ENCODE results near the gene ZDHHC11. TPM values are rescaled to one million over a fixed set of nuclear protein-coding genes. Genes with fewer than 3 reads are reported as not detected.
A peak's percentile ranks its signal among the peaks of the same experiment; 100 is the strongest.
"Not testable (repeated sequence)": the region's sequence is repeated elsewhere in the genome, so short reads cannot be mapped to it uniquely, and the experiment has no call there.

The ZDHHC11 gene
- total RNA-seq, 1 donor from 2014 or later, result 18.7 TPM

DNA sequence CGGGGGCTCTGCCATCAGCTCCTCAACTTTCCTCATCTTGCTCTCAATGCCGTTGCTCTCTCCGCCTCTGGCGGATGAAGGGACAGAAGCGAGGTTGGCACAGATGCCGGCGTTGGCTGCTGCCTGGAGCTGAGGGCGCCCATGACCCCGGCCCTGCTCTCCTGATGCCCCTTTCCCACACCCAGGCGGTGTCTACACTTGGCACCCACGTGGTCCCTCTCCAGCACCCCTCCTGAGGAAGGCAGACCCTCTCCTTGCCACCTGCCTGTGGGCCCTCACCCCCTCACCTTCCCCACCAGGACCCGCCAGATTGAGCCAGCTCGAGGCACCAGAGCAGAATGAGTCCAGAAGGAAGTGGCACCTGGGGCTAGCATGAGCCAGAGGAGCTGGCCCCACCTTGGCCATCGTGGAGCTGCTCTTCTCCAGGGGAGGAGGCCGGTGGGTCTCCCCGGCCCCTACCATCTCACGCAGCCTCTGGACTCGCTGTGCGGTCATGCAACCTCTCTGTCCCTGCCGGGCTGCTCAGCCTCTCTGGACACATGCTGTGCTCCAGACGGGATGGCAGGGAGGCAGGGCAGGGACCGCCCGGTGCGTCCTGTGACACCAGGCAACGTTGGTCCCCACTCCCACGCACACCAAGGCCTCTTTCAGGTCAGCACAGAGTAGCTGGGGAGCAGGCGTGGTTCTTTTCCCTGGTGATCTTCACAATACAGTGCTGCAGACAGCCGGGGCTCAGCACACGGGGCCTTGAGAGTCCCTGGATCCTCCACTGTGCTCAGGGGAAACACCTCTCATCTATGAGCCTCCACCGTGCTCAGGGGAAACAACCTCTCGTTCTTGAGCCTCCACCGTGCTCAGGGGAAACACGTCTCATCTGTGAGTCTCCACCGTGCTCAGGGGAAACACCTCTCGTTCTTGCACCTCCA lies 4.8 kb downstream of the ZDHHC11 start:
- H3K9me3 ChIP-seq (replicated peaks); H3K4me3 ChIP-seq; H3K27ac ChIP-seq (replicated peaks); H3K36me3 ChIP-seq; intact Hi-C loops (cut with micrococcal nuclease); DNase-seq: not testable (repeated sequence)
- Histone ChIP-seq H3K27me3 (ENCODE audit: low read depth) (peaks cover 15% of the 10 kb centered on the region), H3K4me1 (peaks cover 10% of the 10 kb centered on the region)

DNA sequence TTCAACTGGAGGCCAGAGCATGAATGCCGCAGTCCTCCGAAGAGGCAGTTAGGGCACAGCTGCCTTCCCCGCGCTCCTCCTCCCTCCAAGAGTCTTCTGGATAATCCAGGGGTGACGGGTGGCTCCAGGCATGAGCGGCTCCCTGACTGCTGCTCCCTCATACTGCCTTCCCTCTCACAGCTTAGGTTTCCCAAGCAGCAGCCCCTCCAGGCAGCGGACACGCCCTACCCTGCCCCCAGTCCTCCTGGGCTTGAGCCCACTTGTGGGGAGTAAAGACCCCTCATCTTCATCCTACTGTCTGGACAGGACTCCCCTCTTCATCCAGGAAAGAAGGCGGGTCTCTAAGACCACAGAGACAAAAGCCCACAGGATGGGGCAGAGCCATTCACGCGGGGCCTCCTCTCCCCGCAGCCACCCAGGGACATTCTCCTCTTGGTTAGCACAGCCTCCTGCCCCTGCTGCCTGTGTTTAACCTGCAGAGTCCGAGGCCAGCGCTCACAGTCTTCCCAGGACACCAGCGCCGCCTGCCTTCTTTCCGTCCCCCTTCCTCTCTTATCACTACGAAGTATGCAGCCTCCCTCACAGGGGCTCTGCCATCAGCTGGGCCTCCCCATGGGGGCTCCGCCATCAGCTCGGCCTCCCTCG lies 5.6 kb downstream of the ZDHHC11 start:
- H3K27me3 ChIP-seq (ENCODE audit: low read depth); H3K4me1 ChIP-seq; H3K27ac ChIP-seq (replicated peaks); H3K36me3 ChIP-seq; intact Hi-C loops (cut with micrococcal nuclease); H3K4me3 ChIP-seq; H3K9me3 ChIP-seq (replicated peaks): not testable (repeated sequence)
- peak; percentile 13 for DNase-seq

DNA sequence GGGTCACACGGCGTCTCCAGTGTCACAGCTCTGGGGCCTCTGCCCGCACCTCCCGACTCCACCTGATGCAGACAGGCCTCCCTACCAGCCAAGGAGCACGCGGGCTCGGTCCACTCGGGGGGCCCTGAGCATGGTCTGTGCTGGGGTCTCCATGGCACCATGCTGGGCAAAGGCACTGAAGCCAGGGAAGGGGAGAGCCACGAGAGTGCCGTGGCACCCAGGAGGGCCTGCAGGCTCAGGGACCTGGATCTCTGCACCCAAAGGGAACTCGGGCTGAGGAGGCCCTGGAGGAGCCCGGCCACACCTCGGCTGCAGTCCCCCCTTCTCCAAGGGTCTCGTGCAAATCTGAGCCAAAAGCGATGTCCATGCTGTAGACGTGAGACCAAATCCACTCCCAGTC lies 6.4 kb downstream of the ZDHHC11 start:
- H3K4me3 ChIP-seq; H3K27ac ChIP-seq (replicated peaks); H3K4me1 ChIP-seq; intact Hi-C loops (cut with micrococcal nuclease); H3K27me3 ChIP-seq (ENCODE audit: low read depth); H3K9me3 ChIP-seq (replicated peaks): not testable (repeated sequence)
- DNase-seq, result peak; percentile 9
- peaks cover 12% of the 10 kb centered on the region for H3K36me3 ChIP-seq

DNA sequence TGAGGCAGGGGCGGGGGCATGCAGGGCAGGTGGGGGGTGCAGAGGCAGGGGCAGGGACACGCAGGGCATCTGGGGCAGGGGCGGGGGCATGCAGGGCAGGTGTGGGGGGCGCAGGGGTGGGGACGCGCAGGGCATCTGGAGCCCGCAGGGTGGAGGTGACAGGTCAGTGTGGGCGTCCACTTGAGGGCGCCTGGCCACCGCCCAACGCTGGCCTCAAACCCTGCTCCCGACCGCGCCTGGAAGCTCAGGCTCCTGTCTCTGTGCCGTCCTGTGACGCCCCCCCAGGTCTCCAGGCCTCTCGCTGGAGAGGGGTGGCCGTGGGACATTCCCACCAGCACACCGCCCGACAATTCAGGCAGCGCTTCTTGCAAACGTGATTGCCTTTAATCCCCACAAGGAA lies 6.9 kb downstream of the ZDHHC11 start:
- H3K9me3 ChIP-seq (replicated peaks); intact Hi-C loops (cut with micrococcal nuclease); H3K4me1 ChIP-seq; H3K27me3 ChIP-seq (ENCODE audit: low read depth); H3K4me3 ChIP-seq; H3K27ac ChIP-seq (replicated peaks): not testable (repeated sequence)
- peak; percentile 11 for DNase-seq
- peaks cover 12% of the 10 kb centered on the region for H3K36me3 ChIP-seq

DNA sequence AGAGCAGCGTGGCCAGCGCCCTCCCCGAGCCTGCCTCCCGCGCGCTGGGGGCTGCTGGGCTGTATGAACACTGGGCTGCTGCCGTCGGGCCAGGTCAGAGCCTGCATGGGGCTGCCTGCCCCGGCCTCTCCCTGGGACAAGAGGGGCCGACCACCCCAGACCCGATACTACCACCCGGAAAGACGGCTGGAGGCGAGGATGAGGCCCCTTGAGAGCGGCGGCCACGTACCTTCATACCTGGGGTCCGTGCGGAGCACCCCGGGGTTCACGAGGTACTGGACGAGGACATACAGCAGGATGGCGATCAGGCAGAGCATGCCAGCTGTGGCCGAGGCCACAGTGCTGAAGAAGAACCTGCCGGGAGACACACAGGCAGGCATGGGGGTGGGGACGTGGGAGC lies 7.4 kb downstream of the ZDHHC11 start:
- H3K9me3 ChIP-seq (replicated peaks); H3K27me3 ChIP-seq (ENCODE audit: low read depth); H3K4me3 ChIP-seq; DNase-seq; H3K27ac ChIP-seq (replicated peaks); intact Hi-C loops (cut with micrococcal nuclease); H3K4me1 ChIP-seq: not testable (repeated sequence)
- H3K36me3 ChIP-seq, result peaks cover 12% of the 10 kb centered on the region

DNA sequence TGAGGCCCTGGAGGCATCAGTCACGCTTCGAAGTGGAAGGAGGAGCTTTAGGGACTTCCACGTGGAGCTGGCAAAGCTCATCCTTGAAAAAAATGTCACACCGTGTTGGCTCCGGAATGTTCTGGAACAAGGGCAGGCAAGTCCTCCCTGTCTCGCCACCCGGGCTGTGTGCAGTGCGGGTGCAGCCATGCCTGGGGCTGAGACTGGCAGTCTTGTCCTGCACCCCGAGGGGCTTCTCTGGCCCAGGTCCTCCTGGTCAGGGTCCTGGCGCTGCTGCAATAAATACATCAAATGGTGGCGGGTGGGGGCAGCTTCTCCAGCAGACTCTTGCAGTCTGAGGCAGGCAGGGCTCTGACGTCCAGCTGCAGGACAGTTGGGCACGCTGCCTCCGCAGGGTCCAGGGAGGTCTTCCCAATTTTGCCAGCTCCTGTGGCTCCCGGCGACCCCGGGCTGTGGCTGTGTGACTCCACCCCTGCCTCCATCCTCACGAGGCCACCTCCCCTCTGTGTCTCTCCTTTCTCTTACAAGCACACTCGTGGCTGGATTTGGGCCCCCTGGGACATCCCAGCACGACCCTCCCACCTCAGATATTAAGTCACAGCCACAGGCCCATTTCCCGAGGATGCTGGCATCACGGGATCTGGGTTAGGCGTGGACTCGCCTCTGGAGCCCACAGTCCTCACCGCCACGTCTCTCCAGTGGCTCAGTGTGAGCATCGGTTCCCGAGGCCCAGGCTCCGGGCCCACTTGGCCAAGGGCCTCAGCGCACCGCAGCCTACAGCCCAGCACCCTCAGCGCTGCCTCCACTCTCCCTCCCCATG lies 8.2 kb downstream of the ZDHHC11 start:
- peaks cover 12% of the 10 kb centered on the region for H3K36me3 ChIP-seq
- DNase-seq; intact Hi-C loops (cut with micrococcal nuclease); H3K4me1 ChIP-seq; H3K9me3 ChIP-seq (replicated peaks); H3K4me3 ChIP-seq; H3K27me3 ChIP-seq (ENCODE audit: low read depth); H3K27ac ChIP-seq (replicated peaks): not testable (repeated sequence)

DNA sequence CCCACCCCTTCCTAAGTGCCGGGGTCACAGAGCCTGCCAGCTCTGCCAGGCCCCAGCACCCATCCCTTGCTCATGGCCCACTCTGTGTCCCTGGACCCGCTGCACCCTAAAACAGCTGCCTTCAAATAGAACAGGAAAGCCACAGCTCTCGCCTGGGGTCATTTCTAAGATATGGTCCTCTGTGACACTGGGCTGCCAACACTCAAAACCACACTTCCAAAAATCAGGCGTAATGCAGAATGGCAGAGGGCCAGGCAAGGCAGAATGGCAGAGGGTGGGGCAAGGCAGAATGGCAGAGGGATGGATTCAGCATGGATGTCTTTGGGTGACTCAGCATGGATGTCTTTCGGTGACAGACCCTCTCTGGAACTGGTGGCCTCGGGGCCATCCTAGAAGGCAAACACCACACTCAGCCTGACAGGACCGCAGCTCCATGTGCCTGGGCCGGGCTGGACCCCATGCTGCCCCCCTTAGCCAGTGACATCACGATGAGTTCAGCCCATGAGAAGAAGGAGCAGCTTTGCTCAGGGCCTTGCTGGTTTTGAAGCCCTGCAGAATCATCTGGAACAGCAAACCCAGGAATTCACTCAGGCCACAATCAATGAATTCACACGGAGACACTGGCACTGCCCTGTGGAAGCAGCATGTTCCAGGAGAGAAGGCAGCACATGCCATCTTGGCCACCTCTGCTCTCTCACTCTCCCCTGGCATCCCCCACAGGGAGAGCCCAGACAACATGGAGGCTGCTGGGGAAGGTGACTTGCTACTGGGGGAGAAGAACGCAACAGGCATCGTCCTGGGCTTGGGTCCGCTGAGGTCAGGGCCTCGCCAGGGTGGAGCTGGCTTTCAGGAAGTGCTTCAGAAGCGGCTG lies 9.0 kb downstream of the ZDHHC11 start:
- H3K4me3 ChIP-seq; H3K27me3 ChIP-seq (ENCODE audit: low read depth); H3K4me1 ChIP-seq; H3K27ac ChIP-seq (replicated peaks); intact Hi-C loops (cut with micrococcal nuclease); H3K9me3 ChIP-seq (replicated peaks); DNase-seq: not testable (repeated sequence)
- peaks cover 12% of the 10 kb centered on the region for H3K36me3 ChIP-seq

DNA sequence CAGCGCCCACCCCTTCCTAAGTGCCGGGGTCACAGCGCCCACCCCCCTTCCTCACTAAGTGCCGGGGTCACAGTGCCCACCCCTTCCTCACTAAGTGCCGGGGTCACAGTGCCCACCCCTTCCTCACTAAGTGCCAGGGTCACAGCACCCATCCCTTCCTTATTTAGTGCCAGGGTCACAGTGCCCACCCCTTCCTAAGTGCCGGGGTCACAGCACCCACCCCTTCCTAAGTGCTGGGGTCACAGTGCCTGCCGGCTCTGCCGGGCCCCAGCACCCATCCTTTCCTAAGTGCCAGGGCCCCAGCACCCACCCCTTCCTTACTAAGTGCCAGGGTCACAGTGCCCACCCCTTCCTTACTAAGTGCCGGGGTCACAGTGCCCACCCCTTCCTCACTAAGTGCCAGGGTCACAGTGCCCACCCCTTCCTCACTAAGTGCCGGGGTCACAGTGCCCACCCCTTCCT lies 9.8 kb downstream of the ZDHHC11 start:
- H3K9me3 ChIP-seq (replicated peaks); intact Hi-C loops (cut with micrococcal nuclease); H3K4me1 ChIP-seq; H3K27me3 ChIP-seq (ENCODE audit: low read depth); H3K4me3 ChIP-seq; DNase-seq; H3K27ac ChIP-seq (replicated peaks): not testable (repeated sequence)
- peaks cover 12% of the 10 kb centered on the region for H3K36me3 ChIP-seq

DNA sequence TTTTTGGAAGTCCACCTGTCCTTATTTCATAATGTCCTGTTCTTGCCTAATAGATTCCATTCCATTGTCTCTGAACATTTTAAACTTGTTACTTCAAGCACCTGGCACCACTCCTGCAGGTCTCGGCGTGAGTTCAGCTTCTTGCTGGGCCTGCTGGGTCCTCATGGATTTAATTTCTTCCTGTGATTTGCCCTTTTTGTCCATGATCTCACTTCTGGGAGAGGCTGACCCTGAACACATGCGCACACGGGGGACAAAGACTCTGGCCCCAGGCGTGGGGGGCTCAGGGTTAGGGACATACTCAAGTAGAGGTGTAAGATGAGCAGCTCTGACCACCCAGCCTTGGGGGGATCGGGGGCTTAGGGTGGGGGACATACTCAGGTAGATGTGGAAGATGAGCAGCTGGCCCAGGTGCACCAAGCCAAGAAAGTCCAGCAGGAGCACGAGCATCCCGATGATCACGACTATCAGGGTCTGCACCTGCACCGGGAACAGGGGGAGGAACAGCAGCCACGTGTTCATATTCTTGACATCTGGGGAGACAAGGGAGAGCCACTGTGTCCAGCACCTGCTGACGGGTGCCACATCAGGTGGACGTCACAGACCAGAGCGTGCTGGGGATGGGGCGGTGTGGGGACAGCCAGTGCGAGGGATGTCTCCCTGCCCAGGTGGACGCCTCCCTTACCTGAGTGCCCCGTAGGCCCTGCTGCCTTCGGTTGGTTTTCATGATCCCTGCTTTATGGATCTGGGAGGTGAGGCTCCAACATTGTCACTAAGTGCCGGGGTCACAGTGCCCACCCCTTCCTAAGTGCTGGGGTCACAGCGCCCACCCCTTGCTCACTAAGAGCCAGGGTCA lies 10.4 kb downstream of the ZDHHC11 start:
- H3K4me3 ChIP-seq; H3K9me3 ChIP-seq (replicated peaks); H3K27ac ChIP-seq (replicated peaks); H3K27me3 ChIP-seq (ENCODE audit: low read depth); DNase-seq; intact Hi-C loops (cut with micrococcal nuclease); H3K4me1 ChIP-seq: not testable (repeated sequence)
- H3K36me3 ChIP-seq, result peaks cover 12% of the 10 kb centered on the region
